Stimulated activated CD4-positive, alpha-beta T cell treated with anti-CD3 and anti-CD28 coated beads, Interleukin-4, amount 100 ng/mL, for 4 hours (primary cell): ENCODE measurements around the gene TASP1.
"Not testable (repeated sequence)": the region's sequence is repeated elsewhere in the genome, so short reads cannot be mapped to it uniquely, and the experiment has no call there.

Source experiments
- DNase-seq, 2 experiments: peaks; one replicate each; pipeline ENCODE4 v3.0.0-alpha.2; 2020

TASP1 gene

GRCh38 chr20:13648291-13649228, 9.8 kb upstream of the TASP1 start:
- no peak for DNase-seq

- no peak for DNase-seq
Measured at GRCh38 chr20:13644010-13644409, 5.3 kb upstream of the TASP1 start.

- no peak for DNase-seq
Measured at GRCh38 chr20:13639150-13639497, 392 bp upstream of the TASP1 start.

- DNase-seq: no peak
Measured at GRCh38 chr20:13638162-13638495, 603 bp downstream of the TASP1 start.

DNA sequence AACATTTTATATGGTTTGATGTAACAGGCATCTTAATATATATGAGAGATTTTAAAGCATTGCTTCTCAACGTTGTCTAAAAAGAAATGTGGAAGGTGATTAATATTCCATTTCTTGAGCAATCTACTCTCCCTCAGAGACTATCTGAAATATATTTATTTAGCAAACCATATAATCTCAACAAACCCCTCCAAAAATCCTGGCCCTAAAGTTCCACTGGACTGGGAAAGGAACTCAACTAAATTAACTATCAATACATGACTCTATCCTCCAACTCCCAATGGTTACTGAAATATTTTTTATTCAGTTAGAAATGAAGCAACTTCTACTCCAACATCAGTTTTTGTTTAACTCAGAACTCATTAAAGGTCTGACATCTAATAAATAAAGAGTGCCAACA, 6.3 kb downstream of the TASP1 start:
- DNase-seq: no peak

DNA sequence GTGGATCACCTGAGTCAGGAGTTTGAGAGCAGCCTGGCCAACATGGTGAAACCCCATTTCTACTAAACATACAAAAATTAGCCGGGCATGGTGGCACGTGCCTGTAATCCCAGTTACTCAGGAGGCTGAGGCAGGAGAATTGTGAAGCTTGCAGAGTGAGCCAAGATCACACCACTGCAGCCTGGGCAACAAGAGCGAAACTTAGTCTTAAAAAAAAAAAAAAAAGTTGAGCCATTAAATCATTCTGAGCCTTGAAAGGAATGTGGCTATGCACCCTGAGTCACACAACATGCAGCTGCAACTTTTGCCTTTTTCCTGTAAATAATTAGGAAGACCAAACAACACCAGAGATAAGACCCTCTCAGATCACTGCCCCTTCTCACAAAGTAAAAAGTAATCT, 11.2 kb downstream of the TASP1 start:
- DNase-seq: not testable (repeated sequence)

- no peak for DNase-seq
Measured at GRCh38 chr20:13626724-13627123, 12.0 kb downstream of the TASP1 start.

GRCh38 chr20:13625304-13625979, 13.3 kb downstream of the TASP1 start:
- no peak for DNase-seq

- not testable (repeated sequence) for DNase-seq
Measured at GRCh38 chr20:13619415-13619814, 19.3 kb downstream of the TASP1 start.

GRCh38 chr20:13618456-13618855, 20.3 kb downstream of the TASP1 start:
- not testable (repeated sequence) for DNase-seq

DNA sequence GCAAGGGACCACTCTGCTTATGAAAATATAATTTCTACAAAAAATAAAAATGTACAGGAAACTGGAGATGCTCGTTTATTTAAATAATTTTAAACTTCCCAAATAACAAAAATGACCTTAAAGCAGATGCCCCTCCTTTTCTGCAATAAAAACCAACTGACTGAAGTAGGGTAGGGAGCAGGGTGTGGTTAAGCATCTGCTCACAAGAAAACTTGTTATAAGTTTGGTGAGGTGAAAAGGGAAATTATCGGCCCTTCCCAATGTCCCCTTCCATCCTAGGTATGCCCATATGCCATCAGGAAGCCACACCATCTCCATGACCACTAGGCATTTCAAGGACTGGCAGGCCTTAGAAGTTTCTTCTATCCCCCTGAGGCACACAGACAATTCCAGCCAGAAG, 21.1 kb downstream of the TASP1 start:
- DNase-seq: not testable (repeated sequence)

- not testable (repeated sequence) for DNase-seq
Measured at GRCh38 chr20:13616713-13617112, 22.0 kb downstream of the TASP1 start.

DNA sequence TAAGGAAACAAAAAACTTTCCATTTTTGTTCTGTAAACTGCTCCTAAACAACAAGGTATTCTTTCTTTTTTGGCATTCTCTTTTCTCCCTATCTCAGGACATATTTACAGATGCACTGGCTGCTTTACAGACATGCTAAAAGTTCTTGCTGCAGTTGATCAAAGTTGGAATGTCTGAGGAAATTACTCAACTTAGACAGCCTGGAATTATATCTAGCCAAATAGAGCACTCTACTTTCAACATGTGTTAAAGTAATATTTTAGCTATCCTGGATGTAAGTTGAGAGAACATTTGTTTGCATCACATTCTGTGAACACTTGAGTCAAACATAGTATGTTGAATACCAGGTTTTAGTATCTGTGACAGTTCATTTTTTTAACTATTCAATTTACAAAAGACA, 24.8 kb downstream of the TASP1 start:
- DNase-seq: no peak

GRCh38 chr20:13611611-13612125, 27.1 kb downstream of the TASP1 start:
- DNase-seq: no peak

GRCh38 chr20:13610184-13610583, 28.5 kb downstream of the TASP1 start:
- no peak for DNase-seq

DNA sequence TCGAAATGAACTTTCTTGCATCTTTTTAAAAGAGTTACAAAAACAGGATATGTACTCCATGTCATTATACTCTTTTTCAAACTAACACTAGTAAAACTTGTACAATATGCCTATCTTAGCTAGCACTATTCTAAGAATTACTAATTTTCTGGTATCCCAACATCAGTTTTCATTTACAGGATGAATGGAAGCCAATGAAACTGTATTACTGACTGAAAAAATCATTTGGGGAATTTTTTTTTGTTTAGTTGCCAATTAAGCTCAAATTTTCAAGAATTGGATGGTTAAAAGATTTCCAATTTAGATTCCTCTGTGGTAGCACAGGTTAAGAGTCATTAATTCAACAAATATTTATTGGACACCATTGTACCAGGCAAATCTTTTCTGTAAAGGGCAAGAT, 30.7 kb downstream of the TASP1 start:
- DNase-seq: no peak

DNA sequence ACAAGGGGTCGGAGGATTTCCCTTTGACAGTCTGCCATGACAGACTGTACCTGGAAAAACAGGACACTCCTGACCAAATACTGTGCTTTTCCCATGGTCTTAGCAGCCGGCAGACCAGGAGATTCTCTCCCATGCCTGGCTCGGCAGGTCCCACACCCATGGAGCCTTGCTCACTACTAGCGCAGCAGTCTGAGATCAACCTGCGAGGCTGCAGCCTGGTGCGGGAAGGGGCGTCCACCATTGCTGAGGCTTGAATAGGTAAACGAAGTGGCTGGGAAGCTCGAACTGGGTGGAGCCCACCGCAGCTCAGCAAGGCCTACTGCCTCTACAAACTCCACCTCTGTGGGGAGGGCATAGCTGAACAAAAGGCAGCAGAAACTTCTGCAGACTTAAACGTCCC, 45.3 kb downstream of the TASP1 start:
- not testable (repeated sequence) for DNase-seq

- no peak for DNase-seq
Measured at GRCh38 chr20:13588049-13588448, 50.7 kb downstream of the TASP1 start.

- no peak for DNase-seq
Measured at GRCh38 chr20:13587370-13587769, 51.4 kb downstream of the TASP1 start.

DNA sequence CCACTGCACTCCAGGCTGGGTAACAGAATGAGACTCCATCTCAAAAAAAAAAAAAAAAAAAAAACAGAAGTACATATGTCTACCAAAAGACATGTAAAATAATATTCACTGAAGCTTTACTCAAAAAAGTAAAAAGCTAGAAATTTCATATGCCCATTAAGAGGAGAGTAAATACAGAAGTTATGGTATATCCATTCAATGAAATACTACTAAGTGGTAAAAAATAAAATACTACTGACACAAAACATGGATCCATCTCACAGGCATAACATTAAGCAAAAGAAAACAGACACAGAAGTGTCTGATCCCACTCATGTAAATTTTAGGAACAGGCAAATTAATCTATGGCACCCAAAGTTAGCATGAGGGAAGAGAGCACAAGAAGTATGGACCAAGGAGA, 52.6 kb downstream of the TASP1 start:
- no peak for DNase-seq

GRCh38 chr20:13581451-13581850, 57.3 kb downstream of the TASP1 start:
- DNase-seq: no peak

- DNase-seq: no peak
Measured at GRCh38 chr20:13580707-13581106, 58.0 kb downstream of the TASP1 start.

GRCh38 chr20:13574071-13574470, 64.7 kb downstream of the TASP1 start:
- no peak for DNase-seq

GRCh38 chr20:13571662-13572061, 67.1 kb downstream of the TASP1 start:
- DNase-seq: no peak
